Natural killer cell (primary cell): ENCODE measurements around the gene SP140. TPM values are rescaled to one million over a fixed set of nuclear protein-coding genes. Genes with fewer than 3 reads are reported as not detected.
"Not testable (repeated sequence)": the region's sequence is repeated elsewhere in the genome, so short reads cannot be mapped to it uniquely, and the experiment has no call there.

Experiments used
- ATAC-seq, 3 donors: fragments of 150-1000 bp in 2 of 3; fragments of 200-7000 bp in 1 of 3; cut with Tn5 transposase; 1 replicate in 1 of 3; 2 replicates in 2 of 3; pipeline ENCODE4 v1.10.0; 2021; ENCODE audit warnings: mild to moderate bottlenecking in 2 of 3, moderate library complexity in 2 of 3
- DNase-seq, 2 donors: peaks; one replicate each; pipeline versions ENCODE4 v3.0.0 to v3.0.0-alpha.2; 2013 to 2021; ENCODE audit warnings: mixed read lengths in 1 of 2
- H3K27ac ChIP-seq: one replicate; pipeline ENCODE4 v1.5.1; 2013; ENCODE audit warnings: mild to moderate bottlenecking, low read length
- H3K27me3 ChIP-seq: one replicate; pipeline ENCODE4 v1.6.1; 2013; ENCODE audit warnings: low read length; ENCODE audit not compliant: control insufficient read depth, insufficient read depth
- H3K36me3 ChIP-seq: one replicate; pipeline ENCODE4 v1.6.1; 2013; ENCODE audit warnings: low read length; ENCODE audit not compliant: control insufficient read depth, insufficient read depth
- H3K4me1 ChIP-seq: one replicate; pipeline ENCODE4 v1.6.1; 2013; ENCODE audit warnings: low read length; ENCODE audit not compliant: control insufficient read depth, insufficient read depth
- H3K4me3 ChIP-seq: one replicate; pipeline ENCODE4 v1.5.1; 2013; ENCODE audit warnings: low read length
- H3K9me3 ChIP-seq: one replicate; pipeline ENCODE4 v1.6.1; 2013; ENCODE audit warnings: low read length; ENCODE audit not compliant: control insufficient read depth, insufficient read depth
- H3K27ac Mint-ChIP-seq, 2 donors: one replicate each; pipeline ENCODE4 v1.8.0; 2022; ENCODE audit warnings: mild to moderate bottlenecking in 2 of 2, mixed read lengths in 2 of 2, moderate library complexity in 1 of 2
- H3K27me3 Mint-ChIP-seq, 2 donors: one replicate each; pipeline ENCODE4 v1.8.0; 2022; ENCODE audit warnings: low read depth in 2 of 2, mixed read lengths in 2 of 2
- H3K36me3 Mint-ChIP-seq: one replicate; pipeline ENCODE4 v1.8.0; 2022; ENCODE audit warnings: mixed read lengths
- H3K4me1 Mint-ChIP-seq, 2 donors: one replicate each; pipeline ENCODE4 v1.8.0; 2022; ENCODE audit warnings: mixed read lengths in 2 of 2
- H3K4me3 Mint-ChIP-seq: one replicate; pipeline ENCODE4 v1.8.0; 2022; ENCODE audit warnings: mild to moderate bottlenecking, moderate library complexity, mixed read lengths
- H3K9me3 Mint-ChIP-seq, 2 donors: one replicate each; pipeline ENCODE4 v1.8.0; 2022; ENCODE audit warnings: mixed read lengths in 2 of 2
- WGBS: methylation state at CpG from one replicate; pipeline ENCODE4 v1.1.7; 2013; ENCODE audit warnings: missing lambda C conversion rate; ENCODE audit not compliant: insufficient coverage; 5-methylcytosine and 5-hydroxymethylcytosine counted together
- intact Hi-C: fragments of 100-400 bp; cut with micrococcal nuclease; formaldehyde crosslinking; loops from one replicate; pipeline ENCODE4 v1.14.2; 2022
- total RNA-seq, 4 donors: library from RNA; stranded (reverse); fragments of 120-200 nt in 1 of 4; gene quantifications; one replicate each; pipeline versions ENCODE4 v1.2.3 to v1.2.4, GENCODE V29; 2013 to 2022
- TF ChIP-seq, protein P1 (sequence below): fragments of 200-600 bp; IDR thresholded peaks from one replicate; pipeline ENCODE4 v1.8.0; 2022; ENCODE audit warnings: antibody characterized with exemption

The SP140 gene
- total RNA-seq, 3 donors from 2014 or later (not counting 1 experiment from before 2014, with no cell fraction given), result 69.1 to 89.9 (median 77.4) TPM

DNA sequence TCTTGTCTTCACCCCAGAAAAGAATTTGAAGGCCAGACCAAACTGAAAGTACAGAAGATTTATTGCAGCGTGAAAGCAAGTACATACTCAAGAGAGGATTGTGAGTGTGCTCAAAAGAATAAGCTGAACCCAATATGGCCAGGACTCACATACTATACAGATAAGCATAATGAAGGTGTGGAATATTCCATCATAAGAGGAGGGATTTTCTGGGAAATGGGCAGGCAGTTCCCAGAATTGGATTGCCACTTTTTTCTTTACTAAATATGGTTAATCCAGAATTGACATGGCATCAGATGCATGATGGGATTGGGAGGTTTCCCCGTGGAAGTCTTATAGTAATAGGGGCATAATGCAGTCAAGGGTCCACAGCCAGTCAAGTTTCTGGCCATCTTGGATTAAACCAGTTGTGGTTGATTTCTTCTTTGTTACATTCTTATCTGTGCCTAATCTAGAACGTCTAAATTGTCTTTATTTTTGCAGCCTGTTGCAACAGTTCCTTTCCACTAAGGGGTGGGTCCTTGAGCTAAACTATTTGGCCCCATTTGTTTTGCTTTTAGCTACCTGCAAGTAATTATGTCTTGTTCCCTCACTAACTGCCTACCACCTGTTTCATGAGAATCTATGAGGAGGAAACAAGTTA lies 110.4 kb downstream of the SP140 start:
- Mint-ChIP-seq H3K36me3 (peaks cover 22% of the 10 kb centered on the region), H3K4me1 (peaks cover 47 to 53% of the 10 kb centered on the region in 2 donors), H3K27me3 (no peaks in the 10 kb centered on the region), H3K4me3 (peak overlapping the region; percentile 41), H3K9me3 (no peaks in the 10 kb centered on the region), H3K27ac (peak overlapping the region; percentile 75 to 76)
- intact Hi-C loops, result no loop called here
- Histone ChIP-seq H3K36me3 (peaks cover 33% of the 10 kb centered on the region), H3K4me1 (no peaks in the 10 kb centered on the region), H3K27me3 (no peaks in the 10 kb centered on the region), H3K27ac (peak overlapping the region; percentile 11), H3K9me3 (no peaks in the 10 kb centered on the region), H3K4me3 (no peak overlapping the region)
- DNase-seq, result no peak
- WGBS, result 47% methylated on average over 3 of the region's 3 CpGs
- ATAC-seq, result peak in 1 of 3 donors; percentile 24
- TF ChIP-seq, protein P1, sequence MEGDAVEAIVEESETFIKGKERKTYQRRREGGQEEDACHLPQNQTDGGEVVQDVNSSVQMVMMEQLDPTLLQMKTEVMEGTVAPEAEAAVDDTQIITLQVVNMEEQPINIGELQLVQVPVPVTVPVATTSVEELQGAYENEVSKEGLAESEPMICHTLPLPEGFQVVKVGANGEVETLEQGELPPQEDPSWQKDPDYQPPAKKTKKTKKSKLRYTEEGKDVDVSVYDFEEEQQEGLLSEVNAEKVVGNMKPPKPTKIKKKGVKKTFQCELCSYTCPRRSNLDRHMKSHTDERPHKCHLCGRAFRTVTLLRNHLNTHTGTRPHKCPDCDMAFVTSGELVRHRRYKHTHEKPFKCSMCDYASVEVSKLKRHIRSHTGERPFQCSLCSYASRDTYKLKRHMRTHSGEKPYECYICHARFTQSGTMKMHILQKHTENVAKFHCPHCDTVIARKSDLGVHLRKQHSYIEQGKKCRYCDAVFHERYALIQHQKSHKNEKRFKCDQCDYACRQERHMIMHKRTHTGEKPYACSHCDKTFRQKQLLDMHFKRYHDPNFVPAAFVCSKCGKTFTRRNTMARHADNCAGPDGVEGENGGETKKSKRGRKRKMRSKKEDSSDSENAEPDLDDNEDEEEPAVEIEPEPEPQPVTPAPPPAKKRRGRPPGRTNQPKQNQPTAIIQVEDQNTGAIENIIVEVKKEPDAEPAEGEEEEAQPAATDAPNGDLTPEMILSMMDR, result no peak

DNA sequence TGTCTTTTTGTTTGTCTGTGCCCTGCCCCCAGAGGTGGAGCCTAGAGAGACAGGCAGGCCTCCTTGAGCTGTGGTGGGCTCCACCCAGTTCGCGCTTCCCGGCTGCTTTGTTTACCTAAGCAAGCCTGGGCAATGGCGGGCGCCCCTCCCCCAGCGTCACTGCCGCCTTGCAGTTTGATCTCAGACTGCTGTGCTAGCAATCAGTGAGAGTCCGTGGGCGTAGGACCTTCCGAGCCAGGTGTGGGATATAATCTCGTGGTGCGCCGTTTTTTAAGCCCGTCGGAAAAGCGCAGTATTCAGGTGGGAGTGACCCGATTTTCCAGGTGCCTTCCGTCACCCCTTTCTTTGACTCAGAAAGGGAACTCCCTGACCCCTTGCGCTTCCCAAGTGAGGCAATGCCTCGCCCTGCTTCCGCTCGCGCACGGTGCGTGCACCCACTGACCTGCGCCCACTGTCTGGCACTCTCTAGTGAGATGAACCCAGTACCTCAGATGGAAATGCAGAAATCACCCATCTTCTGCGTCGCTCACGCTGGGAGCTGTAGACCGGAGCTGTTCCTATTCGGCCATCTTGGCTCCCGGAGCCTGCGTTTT lies 116.5 kb downstream of the SP140 start:
- H3K27me3 ChIP-seq, H3K4me3 Mint-ChIP-seq, intact Hi-C loops, H3K4me1 ChIP-seq, ATAC-seq, DNase-seq, H3K36me3 ChIP-seq, H3K9me3 ChIP-seq, H3K27me3 Mint-ChIP-seq, H3K27ac ChIP-seq, H3K4me3 ChIP-seq, H3K27ac Mint-ChIP-seq: not testable (repeated sequence)
- peaks cover 7 to 17% of the 10 kb centered on the region in 2 donors for H3K9me3 Mint-ChIP-seq
- peaks cover 47% of the 10 kb centered on the region for H3K36me3 Mint-ChIP-seq
- WGBS, result 94% methylated on average over 25 of the region's 33 CpGs
- peaks cover 37 to 50% of the 10 kb centered on the region in 2 donors for H3K4me1 Mint-ChIP-seq

DNA sequence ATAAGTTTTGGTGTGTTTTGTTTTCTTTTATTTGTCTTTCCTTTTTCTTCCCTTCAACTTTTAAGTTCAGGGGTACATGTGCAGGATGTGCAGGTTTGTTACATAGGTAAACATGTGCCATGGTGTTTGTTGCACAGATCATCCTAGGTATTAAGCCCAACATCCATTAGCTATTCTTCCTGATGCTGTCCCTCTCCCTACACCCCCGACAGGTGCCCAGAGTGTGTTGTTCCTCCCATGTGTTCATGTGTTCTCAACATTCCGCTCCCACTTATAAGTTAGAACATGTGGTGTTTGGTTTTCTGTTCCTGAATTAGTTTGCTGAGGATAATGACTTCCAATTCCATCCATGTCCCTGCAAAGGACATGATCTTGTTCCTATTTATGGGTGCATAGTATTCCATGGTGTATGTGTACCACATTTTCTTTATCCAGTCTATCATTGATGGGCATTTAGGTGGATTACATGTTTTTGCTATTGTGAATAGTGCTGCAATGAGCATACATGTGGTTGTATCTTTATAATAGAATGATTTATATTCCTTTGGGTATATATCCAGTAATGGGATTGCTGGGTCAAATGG lies 117.6 kb downstream of the SP140 start:
- not testable (repeated sequence) for H3K4me3 Mint-ChIP-seq
- peaks cover 47% of the 10 kb centered on the region for H3K36me3 Mint-ChIP-seq

GRCh38 chr2:230343747-230344146 lies 118.2 kb downstream of the SP140 start:
- 100% methylated on average over 1 of the region's 1 CpG for WGBS
- TF ChIP-seq, protein P1, result no peak
- Mint-ChIP-seq H3K36me3 (peaks cover 47% of the 10 kb centered on the region), H3K4me1 (peaks cover 55 to 62% of the 10 kb centered on the region in 2 donors), H3K4me3 (peak overlapping the region; percentile 80), H3K27me3 (no peaks in the 10 kb centered on the region), H3K27ac (peak overlapping the region; percentile 81 to 82), H3K9me3 (peaks cover 7 to 17% of the 10 kb centered on the region in 2 donors)
- Histone ChIP-seq H3K4me3 (no peak overlapping the region), H3K27me3 (no peaks in the 10 kb centered on the region), H3K9me3 (peaks cover 4% of the 10 kb centered on the region), H3K36me3 (peaks cover 10% of the 10 kb centered on the region), H3K4me1 (peaks cover 10% of the 10 kb centered on the region), H3K27ac (peak overlapping the region; percentile 45)
- ATAC-seq, result peak in 2 of 3 donors; percentile 32 to 41
- DNase-seq, result no peak
- intact Hi-C loops, result no loop called here

More for the DNA sequence above, 117.6 kb downstream of the SP140 start:
- Mint-ChIP-seq H3K4me1 (peaks cover 48 to 56% of the 10 kb centered on the region in 2 donors), H3K27ac (peak overlapping the region; percentile 81 to 82), H3K9me3 (peaks cover 7 to 17% of the 10 kb centered on the region in 2 donors)
- H3K4me1 ChIP-seq, result peaks cover 10% of the 10 kb centered on the region
- intact Hi-C loops, H3K36me3 ChIP-seq, H3K27me3 ChIP-seq, ATAC-seq, H3K27me3 Mint-ChIP-seq, H3K27ac ChIP-seq, H3K9me3 ChIP-seq, DNase-seq, H3K4me3 ChIP-seq: not testable (repeated sequence)
- 100% methylated on average over 1 of the region's 2 CpGs for WGBS
